ENCODE results near the gene SRPK2.

SRPK2 gene

GRCh38 chr7:105178177-105178576 lies 210.5 kb downstream of the SRPK2 start:
- H3K79me2 ChIP-seq, result peaks cover 18% of the 10 kb centered on the region
- H3K27ac ChIP-seq, result no peak overlapping the region
- H3K4me1 ChIP-seq, result peaks cover 3% of the 10 kb centered on the region
- no peak overlapping the region for H2AFZ ChIP-seq
- H3K27me3 ChIP-seq (ENCODE audit: control insufficient read depth, insufficient read depth, low read length), result no peaks in the 10 kb centered on the region
- no peak overlapping the region for H3K9ac ChIP-seq
- no peak overlapping the region for H3K4me3 ChIP-seq (ENCODE audit: low read depth, low read length)
- H3K9me3 ChIP-seq (ENCODE audit: control insufficient read depth, low read length), result no peaks in the 10 kb centered on the region
- no peak overlapping the region for H3K4me2 ChIP-seq (ENCODE audit: low read length)
- TF ChIP-seq CTCF (IDR thresholded peaks at IDR 0.05), result no peak
- no peaks in the 10 kb centered on the region for H3K36me3 ChIP-seq (ENCODE audit: control insufficient read depth, insufficient read depth, low read length)

GRCh38 chr7:105177026-105177425 lies 211.7 kb downstream of the SRPK2 start:
- H2AFZ ChIP-seq, result no peak overlapping the region
- no peaks in the 10 kb centered on the region for H3K9me3 ChIP-seq (ENCODE audit: control insufficient read depth, low read length)
- H3K79me2 ChIP-seq, result peaks cover 18% of the 10 kb centered on the region
- no peak for TF ChIP-seq CTCF (IDR thresholded peaks at IDR 0.05)
- no peaks in the 10 kb centered on the region for H3K36me3 ChIP-seq (ENCODE audit: control insufficient read depth, insufficient read depth, low read length)
- H3K4me2 ChIP-seq (ENCODE audit: low read length), result no peak overlapping the region
- no peak overlapping the region for H3K27ac ChIP-seq
- no peak overlapping the region for H3K9ac ChIP-seq
- peaks cover 3% of the 10 kb centered on the region for H3K4me1 ChIP-seq
- no peaks in the 10 kb centered on the region for H3K27me3 ChIP-seq (ENCODE audit: control insufficient read depth, insufficient read depth, low read length)
- no peak overlapping the region for H3K4me3 ChIP-seq (ENCODE audit: low read depth, low read length)

- peaks cover 3% of the 10 kb centered on the region for H3K4me1 ChIP-seq
- no peak overlapping the region for H3K9ac ChIP-seq
- TF ChIP-seq CTCF (IDR thresholded peaks at IDR 0.05), result no peak
- peaks cover 7% of the 10 kb centered on the region for H3K79me2 ChIP-seq
- H3K36me3 ChIP-seq (ENCODE audit: control insufficient read depth, insufficient read depth, low read length), result no peaks in the 10 kb centered on the region
- no peak overlapping the region for H3K27ac ChIP-seq
- no peak overlapping the region for H3K4me3 ChIP-seq (ENCODE audit: low read depth, low read length)
- H3K9me3 ChIP-seq (ENCODE audit: control insufficient read depth, low read length), result no peaks in the 10 kb centered on the region
- no peaks in the 10 kb centered on the region for H3K27me3 ChIP-seq (ENCODE audit: control insufficient read depth, insufficient read depth, low read length)
- H3K4me2 ChIP-seq (ENCODE audit: low read length), result no peak overlapping the region
- H2AFZ ChIP-seq, result no peak overlapping the region
These were observed 215.1 kb downstream of the SRPK2 start for GRCh38 chr7:105173586-105173985.

GRCh38 chr7:105164751-105165150 lies 224.0 kb downstream of the SRPK2 start:
- Histone ChIP-seq H3K36me3 (ENCODE audit: control insufficient read depth, insufficient read depth, low read length) (no peaks in the 10 kb centered on the region), H3K4me1 (no peaks in the 10 kb centered on the region), H2AFZ (no peak overlapping the region), H3K27me3 (ENCODE audit: control insufficient read depth, insufficient read depth, low read length) (no peaks in the 10 kb centered on the region), H3K27ac (no peak overlapping the region), H3K4me3 (ENCODE audit: low read depth, low read length) (no peak overlapping the region), H3K4me2 (ENCODE audit: low read length) (no peak overlapping the region), H3K9me3 (ENCODE audit: control insufficient read depth, low read length) (no peaks in the 10 kb centered on the region), H3K9ac (no peak overlapping the region), H3K79me2 (peaks cover 3% of the 10 kb centered on the region)
- TF ChIP-seq CTCF (IDR thresholded peaks at IDR 0.05), result no peak

GRCh38 chr7:105163718-105164117 lies 225.0 kb downstream of the SRPK2 start:
- H3K4me2 ChIP-seq (ENCODE audit: low read length), result no peak overlapping the region
- no peak overlapping the region for H3K4me3 ChIP-seq (ENCODE audit: low read depth, low read length)
- no peak overlapping the region for H2AFZ ChIP-seq
- no peaks in the 10 kb centered on the region for H3K4me1 ChIP-seq
- no peak overlapping the region for H3K9ac ChIP-seq
- H3K36me3 ChIP-seq (ENCODE audit: control insufficient read depth, insufficient read depth, low read length), result no peaks in the 10 kb centered on the region
- peaks cover 3% of the 10 kb centered on the region for H3K79me2 ChIP-seq
- no peak overlapping the region for H3K27ac ChIP-seq
- no peaks in the 10 kb centered on the region for H3K27me3 ChIP-seq (ENCODE audit: control insufficient read depth, insufficient read depth, low read length)
- no peaks in the 10 kb centered on the region for H3K9me3 ChIP-seq (ENCODE audit: control insufficient read depth, low read length)
- no peak for TF ChIP-seq CTCF (IDR thresholded peaks at IDR 0.05)
